LNCaP clone FGC (cell line): ENCODE measurements around the gene PGGT1B.

Experiments used
- DNase-seq: peaks from one replicate; pipeline ENCODE4 v3.0.0-alpha.2; 2011; ENCODE audit warnings: low read depth
- H3K4me3 ChIP-seq: 2 replicates; pipeline ENCODE4 v1.5.1; 2011; ENCODE audit warnings: mild to moderate bottlenecking, low read depth, low read length, control low read depth
- TF ChIP-seq, protein P1 (sequence below): IDR thresholded peaks from 2 replicates; pipeline ENCODE4 v1.5.1; 2012; ENCODE audit warnings: mild to moderate bottlenecking; ENCODE audit not compliant: control insufficient read depth, insufficient read depth; ENCODE audit errors: extremely low read depth

Gene PGGT1B

GRCh38 chr5:115296124-115297022, 33.7 kb upstream of the PGGT1B start, which contains the start of gene CCDC112:
Gene CCDC112, minus strand, starts transcription at chr5:115296654. Its CDS starts 111 bp downstream, at chr5:115296543.
- peak; percentile 40 for DNase-seq
- TF ChIP-seq, protein P1, sequence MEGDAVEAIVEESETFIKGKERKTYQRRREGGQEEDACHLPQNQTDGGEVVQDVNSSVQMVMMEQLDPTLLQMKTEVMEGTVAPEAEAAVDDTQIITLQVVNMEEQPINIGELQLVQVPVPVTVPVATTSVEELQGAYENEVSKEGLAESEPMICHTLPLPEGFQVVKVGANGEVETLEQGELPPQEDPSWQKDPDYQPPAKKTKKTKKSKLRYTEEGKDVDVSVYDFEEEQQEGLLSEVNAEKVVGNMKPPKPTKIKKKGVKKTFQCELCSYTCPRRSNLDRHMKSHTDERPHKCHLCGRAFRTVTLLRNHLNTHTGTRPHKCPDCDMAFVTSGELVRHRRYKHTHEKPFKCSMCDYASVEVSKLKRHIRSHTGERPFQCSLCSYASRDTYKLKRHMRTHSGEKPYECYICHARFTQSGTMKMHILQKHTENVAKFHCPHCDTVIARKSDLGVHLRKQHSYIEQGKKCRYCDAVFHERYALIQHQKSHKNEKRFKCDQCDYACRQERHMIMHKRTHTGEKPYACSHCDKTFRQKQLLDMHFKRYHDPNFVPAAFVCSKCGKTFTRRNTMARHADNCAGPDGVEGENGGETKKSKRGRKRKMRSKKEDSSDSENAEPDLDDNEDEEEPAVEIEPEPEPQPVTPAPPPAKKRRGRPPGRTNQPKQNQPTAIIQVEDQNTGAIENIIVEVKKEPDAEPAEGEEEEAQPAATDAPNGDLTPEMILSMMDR, result no peak
- H3K4me3 ChIP-seq, result peak within 1 kb of the TSS; percentile 87

GRCh38 chr5:115295777-115296123, 33.1 kb upstream of the PGGT1B start:
- DNase-seq, result no peak
- peak overlapping the region; percentile 87 for H3K4me3 ChIP-seq
- TF ChIP-seq, protein P1, result no peak

- H3K4me3 ChIP-seq, result no peak overlapping the region
- TF ChIP-seq, protein P1, result no peak
- DNase-seq, result no peak
Measured at GRCh38 chr5:115291397-115291796, 28.7 kb upstream of the PGGT1B start.

- no peak overlapping the region for H3K4me3 ChIP-seq
- TF ChIP-seq, protein P1, result no peak
- DNase-seq, result no peak
Measured at GRCh38 chr5:115289104-115289503, 26.4 kb upstream of the PGGT1B start.

- no peak overlapping the region for H3K4me3 ChIP-seq
- TF ChIP-seq, protein P1, result no peak
- DNase-seq, result no peak
Measured at GRCh38 chr5:115284021-115284420, 21.3 kb upstream of the PGGT1B start.

DNA sequence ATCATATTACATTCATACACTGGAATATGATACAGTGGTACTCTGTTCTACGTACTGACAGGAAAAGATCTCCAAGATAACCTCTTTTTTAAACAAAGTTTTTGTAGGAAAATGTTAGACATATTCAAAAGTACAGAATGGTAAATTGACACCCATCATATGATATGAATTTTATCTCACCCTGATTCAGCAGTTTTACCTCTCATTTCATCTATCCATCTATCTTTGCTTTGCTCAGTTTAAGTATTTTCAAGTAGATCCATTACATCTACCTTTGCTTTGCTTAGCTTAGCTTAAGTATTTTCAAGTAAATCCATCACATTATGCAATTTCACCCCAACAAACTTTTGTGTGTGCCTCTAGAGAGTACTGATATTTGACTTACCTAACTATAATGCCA, 19.5 kb upstream of the PGGT1B start:
- no peak overlapping the region for H3K4me3 ChIP-seq
- no peak for DNase-seq
- TF ChIP-seq, protein P1, result no peak
